ENCODE results near the gene KIF3B. TPM values are rescaled to one million over a fixed set of nuclear protein-coding genes. Genes with fewer than 3 reads are reported as not detected.

The KIF3B gene
- total and polyA plus RNA-seq, 10 of the 15 experiments (the other 5 are each of a cell fraction or from before 2014, with no cell fraction given), result 7.4 to 37.3 (median 25.9) TPM

GRCh38 chr20:32231245-32231644 lies 46.2 kb upstream of the KIF3B start:
- ChIA-PET CTCF (interaction anchor here (1.2 kb wide), 1 partner anchor 55 kb away, joined by 3 read pairs; no protein-coding TSS in a partner anchor), SMC1A (ENCODE audit: uncharacterized antibody, unreplicated experiment) (interaction anchor here (0.9 to 3.1 kb wide), 4 partner anchors 8 to 140 kb away, joined by 3 to 15 read pairs (median 8); no protein-coding TSS in a partner anchor), POLR2A (no interaction called here), RAD21 (ENCODE audit: unreplicated experiment) (interaction anchor here (2.2 to 2.7 kb wide), 2 partner anchors 26 to 54 kb away, joined by 8 to 15 read pairs; no protein-coding TSS in a partner anchor)
- Histone ChIP-seq H2AFZ (ENCODE audit: control insufficient read depth, low read depth, low read length) (no peak overlapping the region), H3K36me3 (ENCODE audit: control insufficient read depth in 2 of 2, insufficient read depth in 2 of 2, low read length in 1 of 2) (peaks cover 27 to 30% of the 10 kb centered on the region in 2 experiments), H3K27ac (ENCODE audit: control insufficient read depth, insufficient read depth) (no peak overlapping the region), H3K9ac (ENCODE audit: control insufficient read depth, insufficient read depth, low read length) (no peak overlapping the region), H3K79me2 (ENCODE audit: control insufficient read depth, insufficient read depth, low read length) (no peaks in the 10 kb centered on the region), H4K20me1 (ENCODE audit: control insufficient read depth, insufficient read depth) (no peaks in the 10 kb centered on the region), H3K4me3 (no peak overlapping the region), H3K27me3 (replicated peaks in 1 of 2; ENCODE audit: control insufficient read depth in 2 of 2, insufficient read depth in 2 of 2, low read length in 1 of 2) (no peaks in the 10 kb centered on the region), H3K9me3 (replicated peaks; ENCODE audit: control insufficient read depth, insufficient read depth, low read length) (no peaks in the 10 kb centered on the region), H3K4me2 (ENCODE audit: control insufficient read depth, insufficient read depth) (no peak overlapping the region), H3K4me1 (ENCODE audit: control insufficient read depth, insufficient read depth, low read length) (peaks cover 10% of the 10 kb centered on the region; the same call in 1 of the 2 replicates)
- intact Hi-C loops (cut with micrococcal nuclease; ENCODE audit: unreplicated experiment) (no loop called here), in situ Hi-C loops (cut with MboI) (no loop called here)
- 99% methylated on average over 4 of the region's 4 CpGs for WGBS (ENCODE audit: insufficient coverage, insufficient replicate concordance, low lambda C conversion rate, missing lambda C conversion rate)
- ATAC-seq (no peak), DNase-seq (ENCODE audit: low read depth, low spot score) (no peak), FAIRE-seq (no peak)
- BruUV-seq (replicated peaks), result no TSS peak
- TF ChIP-seq FOXK2 (IDR thresholded peaks at IDR 0.05), result no peak
- TF ChIP-seq ZNF207 (IDR thresholded peaks at IDR 0.05; ENCODE audit: borderline replicate concordance), result no peak
- TF ChIP-seq RCOR1 (conservative IDR thresholded peaks at IDR 0.05; ENCODE audit: low read depth, low read length), result no peak
- no peak for TF ChIP-seq BMI1 (IDR thresholded peaks at IDR 0.05; ENCODE audit: borderline replicate concordance)

- DNase-seq (ENCODE audit: low read depth, low spot score) (no peak), ATAC-seq (peak; percentile 71), FAIRE-seq (no peak)
- H4K20me1 ChIP-seq (ENCODE audit: control insufficient read depth, insufficient read depth), result no peaks in the 10 kb centered on the region
- RAD21 ChIA-PET (ENCODE audit: unreplicated experiment), result interaction anchor here (1.0 to 2.7 kb wide), 7 partner anchors 26 to 127 kb away, joined by 3 to 15 read pairs (median 6); partner anchors contain the start of gene ASXL1
- no peaks in the 10 kb centered on the region for H3K79me2 ChIP-seq (ENCODE audit: control insufficient read depth, insufficient read depth, low read length)
- 22% methylated on average over 4 of the region's 4 CpGs for WGBS (ENCODE audit: insufficient coverage, insufficient replicate concordance, low lambda C conversion rate, missing lambda C conversion rate)
- no peak overlapping the region for H3K9ac ChIP-seq (ENCODE audit: control insufficient read depth, insufficient read depth, low read length)
- in situ Hi-C loops (cut with MboI) (no loop called here), intact Hi-C loops (cut with micrococcal nuclease; ENCODE audit: unreplicated experiment) (no loop called here)
- H3K4me2 ChIP-seq (ENCODE audit: control insufficient read depth, insufficient read depth), result no peak overlapping the region
- H3K27me3 ChIP-seq (replicated peaks in 1 of 2; ENCODE audit: control insufficient read depth in 2 of 2, insufficient read depth in 2 of 2, low read length in 1 of 2), result no peaks in the 10 kb centered on the region
- POLR2A ChIA-PET, result interaction anchor here (1.4 kb wide), 1 partner anchor 54 kb away, joined by 9 read pairs; no protein-coding TSS in a partner anchor
- no TSS peak for BruUV-seq (replicated peaks)
- CTCF ChIA-PET, result interaction anchor here (1.2 to 1.6 kb wide), 2 partner anchors 8 to 54 kb away, joined by 3 to 4 read pairs; no protein-coding TSS in a partner anchor
- H3K36me3 ChIP-seq (ENCODE audit: control insufficient read depth in 2 of 2, insufficient read depth in 2 of 2, low read length in 1 of 2), result peaks cover 25 to 27% of the 10 kb centered on the region in 2 experiments
- SMC1A ChIA-PET (ENCODE audit: uncharacterized antibody, unreplicated experiment), result interaction anchor here (0.9 to 3.1 kb wide), 8 partner anchors 9 to 141 kb away, joined by 3 to 15 read pairs (median 4); no protein-coding TSS in a partner anchor
- no peak overlapping the region for H2AFZ ChIP-seq (ENCODE audit: control insufficient read depth, low read depth, low read length)
- TF ChIP-seq SPI1 (IDR thresholded peaks at IDR 0.05; ENCODE audit: borderline replicate concordance, insufficient read depth, low read depth, low read length) (peak; percentile 38; the same call in 1 of the 2 replicates), EED (IDR thresholded peaks at IDR 0.05; ENCODE audit: low read depth) (no peak), BCL3 (IDR thresholded peaks at IDR 0.05; ENCODE audit: borderline replicate concordance, insufficient read depth, low read depth, low read length, poor library complexity, severe bottlenecking) (peak; percentile 34), MYB (IDR thresholded peaks at IDR 0.05; ENCODE audit: borderline replicate concordance, low read depth, low read length) (no peak), RELB (IDR thresholded peaks at IDR 0.05; ENCODE audit: low read depth) (no peak)
- H3K27ac ChIP-seq (ENCODE audit: control insufficient read depth, insufficient read depth), result peak overlapping the region; percentile 9; the same call in 1 of the 2 replicates
- H3K9me3 ChIP-seq (replicated peaks; ENCODE audit: control insufficient read depth, insufficient read depth, low read length), result no peaks in the 10 kb centered on the region
- no peak overlapping the region for H3K4me3 ChIP-seq
- peaks cover 10% of the 10 kb centered on the region; the same call in 1 of the 2 replicates for H3K4me1 ChIP-seq (ENCODE audit: control insufficient read depth, insufficient read depth, low read length)
These were observed 45.6 kb upstream of the KIF3B start for GRCh38 chr20:32231847-32232246.
